OCI-LY7 (cell line): Measurements from ENCODE around the gene C20orf96. TPM values are rescaled to one million over a fixed set of nuclear protein-coding genes. Genes with fewer than 3 reads are reported as not detected.

Experiments
- BruUV-seq: library from RNA; stranded (reverse); fragments of 400-500 nt; replicated peaks from 2 replicates; lab custom pipeline; 2021; lab: Mats Ljungman, UMichigan
- CTCF ChIA-PET: fragments of 300-600 bp; sonication (Branson Sonifier 250); formaldehyde crosslinking; loops from one replicate; lab custom pipeline; 2022; ENCODE audit warnings: antibody characterized with exemption; ENCODE audit not compliant: unreplicated experiment; lab: Charles Lee
- POLR2A ChIA-PET: fragments of 300-600 bp; sonication (Branson Sonifier 250); formaldehyde crosslinking; loops from one replicate; lab custom pipeline; 2022; ENCODE audit warnings: antibody characterized with exemption; lab: Charles Lee
- DNase-seq: peaks from one replicate; pipeline ENCODE4 v3.0.0-alpha.2; 2015; ENCODE audit warnings: low spot score
- H2AFZ ChIP-seq: fragments of 200-600 bp; sonication (generic), shearing (Covaris generic); 2 replicates; pipeline ENCODE4 v1.6.1; 2014; ENCODE audit warnings: mild to moderate bottlenecking, antibody characterized with exemption, low read length, moderate library complexity
- H3K27ac ChIP-seq: fragments of 200-600 bp; sonication (generic); 2 replicates; pipeline ENCODE4 v1.5.1; 2014; ENCODE audit warnings: mixed run types, low read depth, mild to moderate bottlenecking, moderate library complexity, low read length, inconsistent platforms; ENCODE audit not compliant: poor library complexity, severe bottlenecking
- H3K36me3 ChIP-seq: fragments of 200-600 bp; sonication (generic); 2 replicates; pipeline ENCODE4 v1.6.1; 2014; ENCODE audit warnings: mild to moderate bottlenecking, antibody characterized with exemption, low read length, moderate library complexity, mixed read lengths; ENCODE audit not compliant: insufficient read depth
- H3K4me1 ChIP-seq: fragments of 200-600 bp; sonication (generic); 2 replicates; pipeline ENCODE4 v1.5.1; 2014; ENCODE audit warnings: mild to moderate bottlenecking, low read length; ENCODE audit not compliant: insufficient read depth, poor library complexity, severe bottlenecking
- H3K4me2 ChIP-seq: fragments of 200-600 bp; sonication (generic); 2 replicates; pipeline ENCODE4 v1.6.1; 2014; ENCODE audit warnings: mild to moderate bottlenecking, low read length
- H3K4me3 ChIP-seq: fragments of 200-600 bp; sonication (generic); 2 replicates; pipeline ENCODE4 v1.5.1; 2014; ENCODE audit warnings: mild to moderate bottlenecking, low read depth, low read length; ENCODE audit not compliant: poor library complexity, severe bottlenecking
- H3K79me2 ChIP-seq: fragments of 200-600 bp; sonication (generic); 2 replicates; pipeline ENCODE4 v1.6.1; 2016; ENCODE audit warnings: low read depth, mild to moderate bottlenecking, low read length, moderate library complexity, mixed read lengths; ENCODE audit not compliant: insufficient read depth
- H3K9me2 ChIP-seq: fragments of 200-600 bp; sonication (generic); 2 replicates; pipeline ENCODE4 v1.6.1; 2016; ENCODE audit warnings: mild to moderate bottlenecking, low read length, mixed read lengths; ENCODE audit not compliant: insufficient read depth
- H3K9me3 ChIP-seq: fragments of 200-600 bp; sonication (generic); 2 replicates; pipeline ENCODE4 v1.6.1; 2014; ENCODE audit warnings: mild to moderate bottlenecking, mixed run types, low read length, mixed read lengths
- H4K20me1 ChIP-seq: fragments of 200-600 bp; sonication (generic); 2 replicates; pipeline ENCODE4 v1.6.1; 2014; ENCODE audit warnings: mild to moderate bottlenecking, antibody characterized with exemption, low read length, moderate library complexity, mixed read lengths; ENCODE audit not compliant: insufficient read depth
- CTCF ChIP-seq: fragments of 200-600 bp; sonication (generic); conservative IDR thresholded peaks from 2 replicates; pipeline ENCODE4 v1.5.1; 2014; ENCODE audit warnings: mild to moderate bottlenecking, antibody characterized with exemption, low read length, moderate library complexity, mixed read lengths
- EZH2phosphoT487 ChIP-seq: fragments of 200-600 bp; sonication (generic); IDR thresholded peaks from 2 replicates; pipeline ENCODE4 v1.6.1; 2018; ENCODE audit warnings: low read depth, borderline replicate concordance, mild to moderate bottlenecking, mixed run types, antibody characterized with exemption, low read length, moderate library complexity, mixed read lengths
- intact Hi-C: fragments of 100-400 bp; cut with micrococcal nuclease; formaldehyde crosslinking; loops from one replicate; pipeline ENCODE4 v1.10.0; 2022; ENCODE audit not compliant: unreplicated experiment
- total RNA-seq, 2 experiments: library from RNA; depleted of rRNA in 1 of 2; stranded (reverse); fragments of >200 nt in 1 of 2; shearing (Covaris generic) in 1 of 2; gene quantifications; 2 replicates each; pipeline ENCODE4 v1.2.3, GENCODE V29; 2014 to 2022

C20orf96 gene
- total RNA-seq, 2 experiments from 2014 or later, result 2.6 to 13.1 TPM

DNA sequence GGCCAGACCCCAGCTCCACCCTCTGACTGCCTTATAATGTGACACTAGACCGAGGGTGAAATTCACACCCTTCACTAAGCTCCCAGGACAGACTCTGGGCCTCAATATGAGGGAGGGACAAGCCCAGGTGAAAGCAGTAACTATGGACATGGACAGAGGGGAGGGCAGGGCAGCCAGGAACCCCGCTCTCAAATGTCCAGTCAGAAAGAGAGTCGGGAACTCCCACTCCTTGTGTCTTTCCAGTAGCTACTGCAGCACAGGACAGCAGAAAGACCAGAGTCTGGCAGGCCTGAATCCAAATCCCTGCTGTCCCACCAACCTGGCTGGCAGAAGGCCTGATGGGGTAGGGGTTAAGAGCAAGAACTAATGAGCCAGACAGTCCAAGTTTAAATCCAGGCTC, 6.4 kb downstream of the C20orf96 start:
- ChIA-PET CTCF (no interaction called here), POLR2A (no interaction called here)
- H3K27ac ChIP-seq, result no peak overlapping the region
- TF ChIP-seq CTCF (no peak), EZH2phosphoT487 (no peak)
- no peak overlapping the region for H2AFZ ChIP-seq
- H3K4me2 ChIP-seq, result no peak overlapping the region
- no peak for DNase-seq
- H3K9me2 ChIP-seq, result no peaks in the 10 kb centered on the region
- intact Hi-C loops, result no loop called here
- no peaks in the 10 kb centered on the region for H3K79me2 ChIP-seq
- H4K20me1 ChIP-seq, result no peaks in the 10 kb centered on the region
- H3K4me3 ChIP-seq, result no peak overlapping the region
- H3K4me1 ChIP-seq, result no peaks in the 10 kb centered on the region
- no peaks in the 10 kb centered on the region for H3K9me3 ChIP-seq
- BruUV-seq, result no TSS peak
- H3K36me3 ChIP-seq, result no peaks in the 10 kb centered on the region

GRCh38 chr20:278607-279571, 11.7 kb downstream of the C20orf96 start:
- H3K36me3 ChIP-seq, result peaks cover 11% of the 10 kb centered on the region; the same call in 1 of the 2 replicates
- no peak for DNase-seq
- no peak overlapping the region for H3K4me2 ChIP-seq
- H3K79me2 ChIP-seq, result no peaks in the 10 kb centered on the region
- intact Hi-C loops, result no loop called here
- H3K9me2 ChIP-seq, result no peaks in the 10 kb centered on the region
- ChIA-PET CTCF (no interaction called here), POLR2A (no interaction called here)
- H3K9me3 ChIP-seq, result no peaks in the 10 kb centered on the region
- TF ChIP-seq EZH2phosphoT487 (no peak), CTCF (no peak)
- BruUV-seq, result no TSS peak
- H3K27ac ChIP-seq, result no peak overlapping the region
- no peaks in the 10 kb centered on the region for H3K4me1 ChIP-seq
- no peaks in the 10 kb centered on the region for H4K20me1 ChIP-seq
- H2AFZ ChIP-seq, result no peak overlapping the region
- H3K4me3 ChIP-seq, result no peak overlapping the region

DNA sequence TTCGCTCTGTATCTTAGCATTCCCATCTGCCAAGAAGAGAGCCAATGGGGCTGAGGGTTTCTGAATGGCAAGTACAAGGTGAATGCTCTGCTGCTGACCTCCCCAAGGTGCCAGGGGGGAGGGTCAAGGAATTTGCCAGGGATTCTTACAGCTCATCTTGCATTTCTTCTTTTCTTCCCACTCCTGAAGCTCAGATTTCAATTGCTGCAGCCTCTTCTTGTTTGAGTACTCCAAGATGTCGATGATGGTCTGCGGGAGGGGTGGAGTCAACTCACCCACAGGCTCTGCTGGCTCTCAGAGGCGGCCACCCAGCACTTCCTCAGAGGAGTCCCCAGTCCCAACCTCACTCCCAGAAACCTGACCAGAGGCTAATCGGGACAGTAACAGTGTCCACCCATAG, 12.4 kb downstream of the C20orf96 start:
- intact Hi-C loops, result no loop called here
- TF ChIP-seq CTCF (no peak), EZH2phosphoT487 (no peak)
- BruUV-seq, result no TSS peak
- H3K27ac ChIP-seq, result no peak overlapping the region
- no peaks in the 10 kb centered on the region for H4K20me1 ChIP-seq
- no peaks in the 10 kb centered on the region for H3K9me2 ChIP-seq
- no peaks in the 10 kb centered on the region for H3K9me3 ChIP-seq
- H3K4me1 ChIP-seq, result no peaks in the 10 kb centered on the region
- peaks cover 11% of the 10 kb centered on the region; the same call in 1 of the 2 replicates for H3K36me3 ChIP-seq
- CTCF ChIA-PET, result no interaction called here
- POLR2A ChIA-PET, result no interaction called here
- no peak overlapping the region for H2AFZ ChIP-seq
- H3K4me3 ChIP-seq, result no peak overlapping the region
- H3K79me2 ChIP-seq, result no peaks in the 10 kb centered on the region
- no peak overlapping the region for H3K4me2 ChIP-seq
- no peak for DNase-seq
